Endothelial cell of umbilical vein (primary cell): ENCODE measurements around the gene TRIM7.

Source experiments
- CTCF ChIP-seq, 2 donors: IDR thresholded peaks; 1 replicate in 1 of 2; 2 replicates in 1 of 2; pipeline ENCODE4 v1.5.1; 2011; ENCODE audit warnings: low read length in 2 of 2, mild to moderate bottlenecking in 2 of 2, moderate library complexity in 2 of 2, control low read depth in 1 of 2, inconsistent platforms in 1 of 2, low read depth in 1 of 2; ENCODE audit not compliant: insufficient read depth in 1 of 2; ENCODE audit errors: extremely low read depth in 1 of 2
- EZH2 ChIP-seq: IDR thresholded peaks from 2 replicates; pipeline ENCODE4 v1.6.1; 2012; ENCODE audit warnings: borderline replicate concordance, low read depth, mild to moderate bottlenecking, moderate library complexity, low read length, inconsistent platforms; ENCODE audit not compliant: severe bottlenecking
- GATA2 ChIP-seq: IDR thresholded peaks from 2 replicates; pipeline ENCODE4 v1.7.0; 2011; ENCODE audit warnings: low read depth, mild to moderate bottlenecking, moderate library complexity, mixed read lengths, low read length; ENCODE audit not compliant: insufficient read length, insufficient read depth
- JUN ChIP-seq: IDR thresholded peaks from 2 replicates; pipeline ENCODE4 v1.6.1; 2011; ENCODE audit warnings: borderline replicate concordance, low read depth; ENCODE audit not compliant: insufficient read length, insufficient read depth
- POLR2A ChIP-seq: IDR thresholded peaks from 2 replicates; pipeline ENCODE4 v1.6.1; 2012; ENCODE audit warnings: low read depth, mild to moderate bottlenecking, control low read depth, low read length
- POLR2AphosphoS5 ChIP-seq: IDR thresholded peaks from 2 replicates; pipeline ENCODE4 v1.6.1; 2012; ENCODE audit warnings: low read depth, mild to moderate bottlenecking, control low read depth, low read length, moderate library complexity; ENCODE audit not compliant: insufficient read depth
- TF ChIP-seq, protein P1 (sequence below): IDR thresholded peaks from 2 replicates; pipeline ENCODE4 v1.6.1; 2011; ENCODE audit not compliant: insufficient read depth, insufficient read length

- no peak for TF ChIP-seq POLR2A
- TF ChIP-seq CTCF (IDR thresholded peaks at IDR 0.05; ENCODE audit: extremely low read depth in 1 of 2, insufficient read depth in 1 of 2, low read depth in 1 of 2, low read length in 2 of 2) = no peak
- TF ChIP-seq POLR2AphosphoS5 = no peak
- TF ChIP-seq EZH2 = no peak
- no peak for TF ChIP-seq JUN
- TF ChIP-seq, protein P1, sequence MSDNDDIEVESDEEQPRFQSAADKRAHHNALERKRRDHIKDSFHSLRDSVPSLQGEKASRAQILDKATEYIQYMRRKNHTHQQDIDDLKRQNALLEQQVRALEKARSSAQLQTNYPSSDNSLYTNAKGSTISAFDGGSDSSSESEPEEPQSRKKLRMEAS = no peak
- no peak for TF ChIP-seq GATA2
Observed at GRCh38 chr5:181189962-181190710, 14.9 kb downstream of the TRIM7 start.
